ENCODE data around the gene SYT1. TPM values are rescaled to one million over a fixed set of nuclear protein-coding genes. Genes with fewer than 3 reads are reported as not detected.

The SYT1 gene
- total RNA-seq, 2 donors from 2014 or later, result 1.0 to 22.7 TPM

- DNase-seq (no peak), ATAC-seq (no peak)
- H3K9me3 ChIP-seq, result no peaks in the 10 kb centered on the region
- no peak overlapping the region for H3K4me3 ChIP-seq
- intact Hi-C loops (cut with DNase I), result no loop called here
- H3K27ac ChIP-seq, result no peak overlapping the region
- 59 to 80% methylated on average over 3 of the region's 3 CpGs for WGBS, 2 donors
- TF ChIP-seq CTCF (IDR thresholded peaks at IDR 0.05) (no peak), POLR2A (IDR thresholded peaks at IDR 0.05) (no peak)
- no peaks in the 10 kb centered on the region for H3K27me3 ChIP-seq
- no peaks in the 10 kb centered on the region for H3K36me3 ChIP-seq (replicated peaks in 1 of 2; ENCODE audit: insufficient read depth in 1 of 2, low read depth in 2 of 2)
- H3K4me1 ChIP-seq, result no peaks in the 10 kb centered on the region
These were observed 436.6 kb downstream of the SYT1 start for GRCh38 chr12:79301181-79301580.

GRCh38 chr12:79302162-79302814 is 437.7 kb downstream of the SYT1 start:
- 60 to 63% methylated on average over 9 of the region's 9 CpGs for WGBS, 2 donors
- DNase-seq, result no peak
- no peak overlapping the region for H3K27ac ChIP-seq

GRCh38 chr12:79307340-79307739 is 442.8 kb downstream of the SYT1 start:
- Histone ChIP-seq H3K4me1 (no peaks in the 10 kb centered on the region), H3K27me3 (no peaks in the 10 kb centered on the region), H3K4me3 (no peak overlapping the region), H3K9me3 (no peaks in the 10 kb centered on the region), H3K27ac (no peak overlapping the region), H3K36me3 (replicated peaks in 1 of 2; ENCODE audit: insufficient read depth in 1 of 2, low read depth in 2 of 2) (no peaks in the 10 kb centered on the region)
- intact Hi-C loops (cut with DNase I), result no loop called here
- TF ChIP-seq CTCF (IDR thresholded peaks at IDR 0.05) (no peak), POLR2A (IDR thresholded peaks at IDR 0.05) (no peak)
- 76 to 83% methylated on average over 14 to 16 of the region's 16 CpGs for WGBS, 2 donors
- no peak for DNase-seq
- no peak for ATAC-seq

More at GRCh38 chr12:79302162-79302814, 437.7 kb downstream of the SYT1 start:
- no peak for ATAC-seq
- Histone ChIP-seq H3K4me1 (no peaks in the 10 kb centered on the region), H3K36me3 (replicated peaks in 1 of 2; ENCODE audit: insufficient read depth in 1 of 2, low read depth in 2 of 2) (no peaks in the 10 kb centered on the region), H3K27me3 (no peaks in the 10 kb centered on the region), H3K9me3 (no peaks in the 10 kb centered on the region), H3K4me3 (no peak overlapping the region)
- TF ChIP-seq CTCF (IDR thresholded peaks at IDR 0.05) (no peak), POLR2A (IDR thresholded peaks at IDR 0.05) (no peak)
- intact Hi-C loops (cut with DNase I), result no loop called here

- TF ChIP-seq CTCF (IDR thresholded peaks at IDR 0.05), result no peak
- TF ChIP-seq POLR2A (IDR thresholded peaks at IDR 0.05), result no peak
- no peaks in the 10 kb centered on the region for H3K27me3 ChIP-seq
- WGBS, 2 donors, result 48 to 65% methylated on average over 2 of the region's 2 CpGs
- H3K4me1 ChIP-seq, result no peaks in the 10 kb centered on the region
- no peak overlapping the region for H3K27ac ChIP-seq
- H3K4me3 ChIP-seq, result no peak overlapping the region
- ATAC-seq, result no peak
- intact Hi-C loops (cut with DNase I), result no loop called here
- DNase-seq, result no peak
- no peaks in the 10 kb centered on the region for H3K36me3 ChIP-seq (replicated peaks in 1 of 2; ENCODE audit: insufficient read depth in 1 of 2, low read depth in 2 of 2)
- no peaks in the 10 kb centered on the region for H3K9me3 ChIP-seq
These were observed 444.5 kb downstream of the SYT1 start for GRCh38 chr12:79309039-79309438.
